Esophagus muscularis mucosa (tissue), 4 donors: ENCODE data around the gene NPC1L1. TPM values are rescaled to one million over a fixed set of nuclear protein-coding genes. Genes with fewer than 3 reads are reported as not detected.

Experiments used
- DNase-seq: peaks from one replicate; pipeline ENCODE4 v3.0.0-alpha.2; 2017; ENCODE audit errors: extremely low spot score
- H3K27ac ChIP-seq, 4 donors: fragments of 200-600 bp; sonication (generic); replicated peaks in 1 of 4; 1 replicate in 3 of 4; 2 replicates in 1 of 4; pipeline ENCODE4 v1.5.1; 2016 to 2019; ENCODE audit warnings: mild to moderate bottlenecking in 1 of 4
- H3K27me3 ChIP-seq, 4 donors: fragments of 200-600 bp; sonication (generic); one replicate each; pipeline versions ENCODE4 v1.5.1 to v1.6.0; 2016 to 2019
- H3K36me3 ChIP-seq, 4 donors: fragments of 200-600 bp; sonication (generic); one replicate each; pipeline ENCODE4 v1.5.1; 2016 to 2019
- H3K4me1 ChIP-seq, 4 donors: fragments of 200-600 bp; sonication (generic); one replicate each; pipeline ENCODE4 v1.5.1; 2016 to 2019
- H3K4me3 ChIP-seq, 4 donors: fragments of 200-600 bp; sonication (generic); 1 replicate in 2 of 4; 2 replicates in 2 of 4; pipeline ENCODE4 v1.5.1; 2016 to 2019; ENCODE audit warnings: mild to moderate bottlenecking in 4 of 4, moderate library complexity in 1 of 4
- H3K9me3 ChIP-seq, 4 donors: fragments of 200-600 bp; sonication (generic); 1 replicate in 3 of 4; 2 replicates in 1 of 4; pipeline ENCODE4 v1.5.1; 2016 to 2019
- EP300 ChIP-seq: sonication (generic); formaldehyde crosslinking; IDR thresholded peaks from one replicate; pipeline ENCODE4 v1.6.1; 2017; ENCODE audit warnings: antibody characterized with exemption
- POLR2A ChIP-seq: fragments of 450-650 bp; IDR thresholded peaks from one replicate; pipeline ENCODE4 v1.6.1; 2017; ENCODE audit warnings: antibody characterized with exemption, moderate library complexity, mild to moderate bottlenecking, low read depth
- POLR2AphosphoS5 ChIP-seq, 2 donors: sonication (generic); formaldehyde crosslinking; IDR thresholded peaks; one replicate each; pipeline ENCODE4 v1.6.1; 2017; ENCODE audit warnings: antibody characterized with exemption in 2 of 2
- WGBS: methylation state at CpG from one replicate; pipeline ENCODE4 v1.1.5; 2018; 5-methylcytosine and 5-hydroxymethylcytosine counted together
- intact Hi-C: fragments of 100-400 bp; cut with DNase I; formaldehyde crosslinking; loops from one replicate; pipeline ENCODE4 v1.15.1; 2023
- total RNA-seq, 4 donors: library from RNA; depleted of rRNA; stranded (reverse); fragments of >200 nt; gene quantifications; one replicate each; pipeline versions ENCODE4 v1.1.0 to v1.2.1, GENCODE V29; 2016
- TF ChIP-seq, protein P1 (sequence below), 3 experiments: fragments of 200-600 bp in 2 of 3; fragments of 450-650 bp in 1 of 3; sonication (generic) in 2 of 3; IDR thresholded peaks; one replicate each; pipeline ENCODE4 v1.5.1; 2017 to 2019; ENCODE audit warnings: antibody characterized with exemption in 3 of 3, mild to moderate bottlenecking in 2 of 3, moderate library complexity in 1 of 3

NPC1L1 gene
- total RNA-seq, 4 donors from 2014 or later, result 0.17 to 0.57 TPM; not detected in 2

DNA sequence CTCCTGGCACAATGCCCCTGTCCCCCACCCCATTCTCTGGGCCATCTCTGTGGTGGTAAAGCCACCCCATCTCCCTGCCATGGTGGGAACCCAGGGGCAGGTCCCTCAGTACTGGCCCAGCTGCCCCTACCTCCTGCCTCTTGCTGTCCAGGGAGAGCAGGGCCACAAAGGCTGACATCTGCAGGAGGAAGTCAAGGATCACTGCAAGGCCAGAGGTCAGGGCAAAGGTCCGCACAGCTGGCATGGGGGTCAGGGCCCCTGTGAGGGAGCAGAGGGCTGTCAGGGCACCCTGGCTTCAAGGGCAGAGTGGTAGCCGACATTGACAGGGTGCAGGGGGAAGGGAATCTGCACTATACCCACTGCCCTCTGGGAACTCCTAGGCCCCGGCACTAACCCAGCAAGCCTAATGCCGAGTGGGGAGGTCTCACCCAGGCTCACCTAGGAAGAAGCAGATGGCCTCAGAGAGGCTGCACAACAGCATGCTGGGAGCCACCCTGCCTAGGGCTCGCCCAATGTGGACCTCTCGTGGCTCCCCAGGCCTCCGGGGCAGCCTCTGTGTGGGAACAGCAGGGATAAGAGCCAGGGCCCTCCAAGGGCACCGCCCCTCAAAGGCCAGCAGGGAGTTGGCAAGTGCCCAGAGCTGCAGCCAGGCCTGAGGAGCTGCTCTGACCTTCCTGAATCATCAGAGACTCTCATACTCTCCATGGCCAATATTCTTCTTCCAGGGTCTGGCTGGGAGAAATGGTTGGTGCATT lies 7.7 kb downstream of the NPC1L1 start:
- Histone ChIP-seq H3K27me3 (no peaks in the 10 kb centered on the region), H3K9me3 (no peaks in the 10 kb centered on the region), H3K4me3 (no peak overlapping the region), H3K36me3 (no peaks in the 10 kb centered on the region), H3K27ac (no peak overlapping the region), H3K4me1 (no peaks in the 10 kb centered on the region)
- TF ChIP-seq EP300 (no peak), POLR2A (no peak), POLR2AphosphoS5 (IDR thresholded peaks at IDR 0.05) (no peak)
- TF ChIP-seq, protein P1, sequence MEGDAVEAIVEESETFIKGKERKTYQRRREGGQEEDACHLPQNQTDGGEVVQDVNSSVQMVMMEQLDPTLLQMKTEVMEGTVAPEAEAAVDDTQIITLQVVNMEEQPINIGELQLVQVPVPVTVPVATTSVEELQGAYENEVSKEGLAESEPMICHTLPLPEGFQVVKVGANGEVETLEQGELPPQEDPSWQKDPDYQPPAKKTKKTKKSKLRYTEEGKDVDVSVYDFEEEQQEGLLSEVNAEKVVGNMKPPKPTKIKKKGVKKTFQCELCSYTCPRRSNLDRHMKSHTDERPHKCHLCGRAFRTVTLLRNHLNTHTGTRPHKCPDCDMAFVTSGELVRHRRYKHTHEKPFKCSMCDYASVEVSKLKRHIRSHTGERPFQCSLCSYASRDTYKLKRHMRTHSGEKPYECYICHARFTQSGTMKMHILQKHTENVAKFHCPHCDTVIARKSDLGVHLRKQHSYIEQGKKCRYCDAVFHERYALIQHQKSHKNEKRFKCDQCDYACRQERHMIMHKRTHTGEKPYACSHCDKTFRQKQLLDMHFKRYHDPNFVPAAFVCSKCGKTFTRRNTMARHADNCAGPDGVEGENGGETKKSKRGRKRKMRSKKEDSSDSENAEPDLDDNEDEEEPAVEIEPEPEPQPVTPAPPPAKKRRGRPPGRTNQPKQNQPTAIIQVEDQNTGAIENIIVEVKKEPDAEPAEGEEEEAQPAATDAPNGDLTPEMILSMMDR (IDR thresholded peaks at IDR 0.05), result no peak
- intact Hi-C loops, result no loop called here
- no peak for DNase-seq
- 84% methylated on average over 8 of the region's 8 CpGs for WGBS

DNA sequence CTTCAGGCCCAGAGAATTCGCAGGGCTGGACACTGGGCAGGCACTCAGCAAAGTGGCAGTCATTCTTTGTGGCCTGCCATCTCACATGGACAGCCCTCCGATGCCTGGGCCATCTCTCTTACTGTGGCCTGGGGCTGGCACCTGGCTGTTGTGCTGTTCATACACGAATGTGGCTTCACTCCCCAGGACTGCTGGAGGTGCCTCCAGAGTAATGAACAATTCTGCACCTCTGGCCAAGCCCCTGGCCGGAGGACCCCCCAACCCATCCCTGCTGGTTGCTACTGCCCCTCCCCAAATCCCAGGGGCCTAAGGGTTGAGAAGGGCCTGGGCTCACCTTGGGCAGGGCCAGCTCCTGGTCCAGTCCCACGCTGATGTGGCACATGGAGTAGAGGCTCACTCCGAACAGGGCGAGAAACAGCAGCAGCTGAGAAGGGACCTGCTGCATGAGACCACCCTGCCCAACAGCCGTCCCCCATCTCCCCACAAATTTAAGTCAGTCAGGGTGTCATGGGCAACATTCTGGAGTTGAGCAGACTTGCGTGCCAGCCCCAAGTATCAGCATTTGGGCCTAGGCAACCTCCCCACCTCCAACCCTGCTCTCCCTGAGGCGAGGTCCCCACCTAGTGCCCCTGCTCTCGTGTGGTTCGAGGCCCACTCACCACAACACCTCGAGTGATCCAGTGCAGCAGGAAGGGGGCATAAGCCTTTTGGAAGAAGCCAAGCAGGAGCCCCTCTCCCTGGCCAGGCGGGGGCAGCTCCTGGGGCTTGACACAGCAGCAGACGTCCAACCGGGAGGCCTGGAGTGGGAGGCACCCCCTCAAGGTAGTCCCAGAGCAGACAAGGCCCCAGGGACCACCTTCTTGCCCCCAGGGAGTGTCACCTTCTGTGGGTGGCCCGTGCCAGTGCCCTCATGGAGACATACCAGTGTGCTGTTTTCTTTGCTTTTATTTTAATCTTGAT lies 9.4 kb downstream of the NPC1L1 start:
- no peaks in the 10 kb centered on the region for H3K36me3 ChIP-seq
- no peaks in the 10 kb centered on the region for H3K4me1 ChIP-seq
- no peak for TF ChIP-seq EP300
- intact Hi-C loops, result no loop called here
- peak; percentile 74 for DNase-seq
- H3K9me3 ChIP-seq, result peaks cover 0 to 11% (median 4%) of the 10 kb centered on the region in 4 donors
- 85% methylated on average over 11 of the region's 17 CpGs for WGBS
- H3K27ac ChIP-seq, result no peak overlapping the region
- no peak overlapping the region for H3K4me3 ChIP-seq
- no peaks in the 10 kb centered on the region for H3K27me3 ChIP-seq

DNA sequence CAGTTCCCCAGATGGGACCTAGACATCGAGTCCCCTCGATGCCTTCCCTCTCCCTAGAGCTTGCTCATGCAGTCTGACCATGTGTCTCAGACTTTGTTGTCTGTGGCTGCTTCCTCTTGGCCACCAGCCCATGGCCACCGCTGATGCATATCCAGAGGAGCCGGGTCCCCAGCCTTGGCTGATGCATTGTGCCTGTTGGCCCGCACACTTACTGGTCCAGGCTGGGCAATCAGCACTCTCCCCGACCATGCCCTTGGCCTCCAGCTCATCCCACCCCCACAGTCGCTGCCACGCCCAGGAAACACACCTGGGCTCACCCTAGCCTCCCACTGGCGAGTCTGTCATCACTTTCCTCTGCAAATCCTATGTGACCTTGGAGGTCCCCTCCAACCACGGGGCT lies 10.1 kb downstream of the NPC1L1 start:
- intact Hi-C loops, result no loop called here
- H3K9me3 ChIP-seq, result peaks cover 0 to 18% (median 8%) of the 10 kb centered on the region in 4 donors
- H3K4me3 ChIP-seq, result no peak overlapping the region
- H3K27me3 ChIP-seq, result no peaks in the 10 kb centered on the region
- no peak for DNase-seq
- H3K4me1 ChIP-seq, result no peaks in the 10 kb centered on the region
- no peak for TF ChIP-seq EP300
- TF ChIP-seq POLR2AphosphoS5 (IDR thresholded peaks at IDR 0.05), result no peak
- TF ChIP-seq, protein P1 (IDR thresholded peaks at IDR 0.05), result no peak
- no peak for TF ChIP-seq POLR2A
- 81% methylated on average over 10 of the region's 10 CpGs for WGBS
- H3K36me3 ChIP-seq, result no peaks in the 10 kb centered on the region
- no peak overlapping the region for H3K27ac ChIP-seq

DNA sequence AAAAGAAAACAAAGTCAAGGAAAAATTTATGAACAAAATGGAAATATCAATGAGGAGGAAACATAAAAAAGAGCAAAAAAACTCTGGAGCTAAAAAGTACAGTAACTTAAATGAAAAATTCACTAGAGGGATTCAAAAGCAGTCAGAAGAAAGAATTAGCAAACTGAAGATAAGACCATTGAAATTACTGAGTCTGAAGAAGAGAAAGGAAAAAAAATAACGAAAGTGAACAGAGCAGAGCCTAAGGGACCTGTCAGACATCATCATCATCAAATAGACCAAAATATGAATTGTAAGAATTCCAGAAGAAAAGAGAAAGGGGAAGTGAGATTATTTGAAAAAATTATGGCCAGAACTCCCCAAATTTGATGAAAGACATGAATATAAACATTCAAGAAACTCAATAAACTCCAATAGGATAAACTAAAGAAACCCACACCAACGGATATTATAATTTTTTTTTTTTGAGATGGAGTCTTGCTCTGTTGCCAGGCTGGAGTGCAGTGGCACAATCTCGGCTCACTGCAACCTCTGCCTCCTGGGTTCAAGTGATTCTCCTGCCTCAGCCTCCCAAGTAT lies 16.2 kb downstream of the NPC1L1 start:
- H3K27me3 ChIP-seq, result no peaks in the 10 kb centered on the region
- no peak for DNase-seq
- intact Hi-C loops, result no loop called here

More for the DNA sequence above, 16.2 kb downstream of the NPC1L1 start:
- H3K36me3 ChIP-seq, result no peaks in the 10 kb centered on the region
- 76% methylated on average over 3 of the region's 3 CpGs for WGBS
- TF ChIP-seq EP300 (no peak), POLR2AphosphoS5 (IDR thresholded peaks at IDR 0.05) (no peak), POLR2A (no peak)
- TF ChIP-seq, protein P1 (IDR thresholded peaks at IDR 0.05), result no peak
- no peaks in the 10 kb centered on the region for H3K4me1 ChIP-seq
- no peak overlapping the region for H3K27ac ChIP-seq
- H3K9me3 ChIP-seq, result peaks cover 0 to 37% (median 23%) of the 10 kb centered on the region in 4 donors
- H3K4me3 ChIP-seq, result no peak overlapping the region
